GM12864 (cell line): ENCODE measurements around the gene IL36G.
A peak's percentile ranks its signal among the peaks of the same experiment; 100 is the strongest.

Experiments used
- DNase-seq: peaks from one replicate; pipeline ENCODE4 v3.0.0-alpha.2; 2011; ENCODE audit warnings: low read depth
- H3K4me3 ChIP-seq: 2 replicates; pipeline ENCODE4 v1.5.1; 2011; ENCODE audit warnings: mild to moderate bottlenecking, low read depth, low read length, control low read depth
- TF ChIP-seq, protein P1 (sequence below): IDR thresholded peaks from 2 replicates; pipeline ENCODE4 v1.5.1; 2011; ENCODE audit warnings: low read depth, mild to moderate bottlenecking, moderate library complexity, low read length, control low read depth, inconsistent platforms; ENCODE audit errors: missing control alignments

IL36G gene

DNA sequence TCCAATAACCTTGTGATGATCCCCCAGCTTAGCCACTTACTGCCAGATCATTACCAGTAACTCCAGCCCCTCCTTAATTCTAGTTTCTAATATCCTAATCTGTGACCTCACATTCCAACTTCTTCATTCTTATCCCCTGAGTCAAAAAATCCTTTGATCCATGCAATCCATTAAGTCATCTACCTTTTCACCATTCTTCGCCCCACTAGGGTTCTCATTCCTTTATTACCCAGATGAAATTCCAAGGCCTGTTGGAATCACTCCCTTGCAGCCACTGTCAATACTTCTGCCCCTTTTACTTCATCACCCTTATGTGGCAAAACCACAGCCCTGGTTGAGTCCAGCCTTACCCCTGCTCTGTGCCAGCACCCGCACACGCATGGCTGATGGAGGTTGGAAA is 20.3 kb upstream of the IL36G start:
- DNase-seq, result no peak
- TF ChIP-seq, protein P1, sequence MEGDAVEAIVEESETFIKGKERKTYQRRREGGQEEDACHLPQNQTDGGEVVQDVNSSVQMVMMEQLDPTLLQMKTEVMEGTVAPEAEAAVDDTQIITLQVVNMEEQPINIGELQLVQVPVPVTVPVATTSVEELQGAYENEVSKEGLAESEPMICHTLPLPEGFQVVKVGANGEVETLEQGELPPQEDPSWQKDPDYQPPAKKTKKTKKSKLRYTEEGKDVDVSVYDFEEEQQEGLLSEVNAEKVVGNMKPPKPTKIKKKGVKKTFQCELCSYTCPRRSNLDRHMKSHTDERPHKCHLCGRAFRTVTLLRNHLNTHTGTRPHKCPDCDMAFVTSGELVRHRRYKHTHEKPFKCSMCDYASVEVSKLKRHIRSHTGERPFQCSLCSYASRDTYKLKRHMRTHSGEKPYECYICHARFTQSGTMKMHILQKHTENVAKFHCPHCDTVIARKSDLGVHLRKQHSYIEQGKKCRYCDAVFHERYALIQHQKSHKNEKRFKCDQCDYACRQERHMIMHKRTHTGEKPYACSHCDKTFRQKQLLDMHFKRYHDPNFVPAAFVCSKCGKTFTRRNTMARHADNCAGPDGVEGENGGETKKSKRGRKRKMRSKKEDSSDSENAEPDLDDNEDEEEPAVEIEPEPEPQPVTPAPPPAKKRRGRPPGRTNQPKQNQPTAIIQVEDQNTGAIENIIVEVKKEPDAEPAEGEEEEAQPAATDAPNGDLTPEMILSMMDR, result no peak
- H3K4me3 ChIP-seq, result no peak overlapping the region

- peak; percentile 19 for DNase-seq
- no peak overlapping the region for H3K4me3 ChIP-seq
- TF ChIP-seq, protein P1, result peak; percentile 88
These were observed 19.2 kb upstream of the IL36G start for GRCh38 chr2:112958428-112959108.

DNA sequence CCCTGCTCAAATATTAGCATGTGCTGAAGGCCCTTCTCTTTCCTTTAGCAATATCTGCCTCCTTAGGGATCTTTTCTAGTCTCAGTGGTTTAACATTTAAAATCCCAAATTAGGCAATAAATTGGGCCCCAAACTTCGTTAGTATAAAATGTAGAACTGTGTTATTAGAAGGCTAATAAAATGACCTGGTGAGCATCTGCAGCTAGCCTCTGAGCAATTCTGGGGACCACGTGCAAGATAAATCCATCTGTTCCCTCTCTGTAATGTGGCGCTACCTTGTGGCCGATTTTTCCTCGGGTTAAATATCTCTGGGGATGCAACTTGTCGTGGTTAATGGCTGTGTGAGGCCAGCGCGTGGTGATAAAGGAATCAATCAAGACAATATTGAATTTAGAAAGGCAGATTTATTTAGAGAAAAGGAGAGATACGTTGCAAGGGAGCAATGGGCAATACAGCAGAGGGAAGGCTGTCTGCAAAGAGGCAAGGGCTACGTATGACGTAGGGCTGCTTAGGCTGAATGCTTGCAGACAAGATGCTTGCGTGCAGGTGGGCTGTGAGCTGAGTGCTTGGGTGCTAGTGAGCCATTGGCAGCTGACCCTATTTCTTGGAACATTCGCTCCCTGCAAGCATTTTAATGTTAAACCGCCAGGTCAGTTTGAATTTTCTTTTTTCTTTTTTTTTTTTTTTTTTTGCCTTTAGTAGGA is 18.5 kb upstream of the IL36G start:
- H3K4me3 ChIP-seq, result no peak overlapping the region
- DNase-seq, result no peak
- TF ChIP-seq, protein P1, result no peak

GRCh38 chr2:112960230-112960825 is 17.5 kb upstream of the IL36G start:
- TF ChIP-seq, protein P1, result no peak
- H3K4me3 ChIP-seq, result no peak overlapping the region
- DNase-seq, result no peak

GRCh38 chr2:112962308-112963175 is 15.3 kb upstream of the IL36G start:
- DNase-seq, result no peak
- no peak overlapping the region for H3K4me3 ChIP-seq
- TF ChIP-seq, protein P1, result no peak

GRCh38 chr2:112967023-112967422 is 10.8 kb upstream of the IL36G start:
- TF ChIP-seq, protein P1, result no peak
- no peak for DNase-seq
- no peak overlapping the region for H3K4me3 ChIP-seq
